ENCODE measurements around the gene AFF3. TPM values are rescaled to one million over a fixed set of nuclear protein-coding genes. Genes with fewer than 3 reads are reported as not detected.

Gene AFF3
- total RNA-seq, 2 experiments from 2014 or later = 2.6 to 2.9 TPM

DNA sequence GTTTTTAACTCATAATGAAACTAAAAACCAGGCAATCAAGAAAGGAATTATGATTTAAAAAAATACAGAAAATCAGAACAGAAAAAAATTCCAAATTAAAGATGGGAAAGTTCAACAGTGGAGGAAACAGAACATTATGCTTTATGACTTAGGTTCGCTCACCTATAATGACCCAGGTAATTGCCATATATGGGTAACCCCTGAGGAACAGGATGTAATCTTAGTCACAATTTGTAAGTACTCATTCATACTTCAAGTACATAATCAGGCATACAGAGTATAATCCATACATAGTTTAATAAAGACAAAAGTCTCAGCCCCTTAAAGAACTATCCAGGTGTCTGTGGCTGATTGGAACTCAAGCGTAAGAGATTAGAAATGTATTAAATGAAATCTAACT is 159.6 kb downstream of the AFF3 start:
- Mint-ChIP-seq H3K9me3 (no peaks in the 10 kb centered on the region), H3K36me3 (no peaks in the 10 kb centered on the region), H3K4me1 (no peaks in the 10 kb centered on the region), H3K4me3 (no peak overlapping the region), H3K27ac (no peak overlapping the region), H3K27me3 (no peaks in the 10 kb centered on the region)
- DNase-seq = no peak

DNA sequence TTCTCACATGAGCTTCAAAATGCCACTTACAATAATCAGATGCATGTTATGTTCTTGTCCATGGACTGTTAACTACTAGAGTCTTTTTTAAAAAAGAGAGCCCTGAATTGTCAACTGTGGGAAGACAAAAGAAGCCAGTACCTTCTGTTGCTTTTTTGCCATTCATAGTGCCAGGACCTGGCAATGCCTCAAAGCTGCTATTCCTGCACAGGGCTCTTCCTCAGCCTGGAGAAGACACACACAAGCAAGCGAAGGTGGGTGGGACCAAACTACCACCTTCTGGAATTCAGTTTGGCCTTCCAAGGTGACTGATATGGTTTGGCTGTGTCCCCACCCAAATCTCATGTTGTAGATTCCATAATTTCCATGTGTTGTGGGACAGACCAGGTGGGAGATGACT is 160.6 kb downstream of the AFF3 start:
- DNase-seq = no peak
- no peaks in the 10 kb centered on the region for H3K4me1 Mint-ChIP-seq
- no peak overlapping the region for H3K4me3 Mint-ChIP-seq
- H3K9me3 Mint-ChIP-seq = no peaks in the 10 kb centered on the region
- H3K27me3 Mint-ChIP-seq = no peaks in the 10 kb centered on the region
- H3K27ac Mint-ChIP-seq = no peak overlapping the region
- H3K36me3 Mint-ChIP-seq = no peaks in the 10 kb centered on the region

DNA sequence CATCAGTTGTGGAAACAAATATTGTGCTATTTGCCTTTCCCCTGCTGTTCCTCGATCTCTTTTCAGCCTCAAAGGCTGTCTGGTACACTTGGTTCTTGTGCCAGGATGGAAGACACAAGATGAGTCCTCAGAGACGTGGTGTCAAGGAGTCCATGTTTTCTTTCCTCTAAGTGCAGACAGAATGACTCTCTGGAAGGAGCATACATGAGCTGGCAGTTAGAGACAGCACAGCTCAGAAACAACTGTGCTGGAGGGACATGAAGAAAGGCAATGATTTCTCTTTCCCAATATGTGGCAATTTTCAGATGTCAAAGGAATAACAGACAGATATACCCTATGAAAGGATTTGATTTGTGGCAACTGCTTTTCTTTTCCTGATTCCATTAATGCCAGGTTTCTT is 162.2 kb downstream of the AFF3 start:
- Mint-ChIP-seq H3K27me3 (no peaks in the 10 kb centered on the region), H3K36me3 (no peaks in the 10 kb centered on the region)
- DNase-seq = no peak

GRCh38 chr2:99977966-99978365 is 164.4 kb downstream of the AFF3 start:
- H3K27me3 Mint-ChIP-seq = no peaks in the 10 kb centered on the region
- no peak overlapping the region for H3K4me3 Mint-ChIP-seq
- H3K9me3 Mint-ChIP-seq = no peaks in the 10 kb centered on the region
- no peak for DNase-seq
- H3K4me1 Mint-ChIP-seq = no peaks in the 10 kb centered on the region
- no peaks in the 10 kb centered on the region for H3K36me3 Mint-ChIP-seq
- no peak overlapping the region for H3K27ac Mint-ChIP-seq

More for the DNA sequence above, 162.2 kb downstream of the AFF3 start:
- no peak overlapping the region for H3K4me3 Mint-ChIP-seq
- no peak overlapping the region for H3K27ac Mint-ChIP-seq
- H3K9me3 Mint-ChIP-seq = no peaks in the 10 kb centered on the region
- no peaks in the 10 kb centered on the region for H3K4me1 Mint-ChIP-seq

DNA sequence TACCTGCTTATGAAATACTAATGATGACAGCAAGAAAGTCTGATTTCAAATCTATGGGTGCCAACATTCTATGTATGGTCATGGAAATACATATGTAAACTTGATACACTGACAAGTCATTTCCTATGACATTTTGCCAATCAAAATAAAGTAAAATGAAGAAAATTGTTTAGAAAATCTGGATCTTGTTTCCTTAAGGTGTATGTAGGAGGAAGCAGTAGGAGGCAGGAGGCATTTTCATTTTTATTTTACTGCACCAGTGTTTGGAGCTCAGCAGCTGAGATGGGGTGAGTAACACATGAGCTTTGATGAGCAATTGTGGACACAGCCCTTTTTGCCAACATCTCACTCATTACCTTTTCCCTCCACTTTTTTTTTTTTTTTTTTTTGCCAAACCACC is 167.0 kb downstream of the AFF3 start:
- H3K27ac Mint-ChIP-seq = no peak overlapping the region
- no peaks in the 10 kb centered on the region for H3K27me3 Mint-ChIP-seq
- H3K9me3 Mint-ChIP-seq = no peaks in the 10 kb centered on the region
- no peak overlapping the region for H3K4me3 Mint-ChIP-seq
- H3K4me1 Mint-ChIP-seq = no peaks in the 10 kb centered on the region
- DNase-seq = no peak
- H3K36me3 Mint-ChIP-seq = no peaks in the 10 kb centered on the region

GRCh38 chr2:99974682-99975375 is 167.6 kb downstream of the AFF3 start:
- Mint-ChIP-seq H3K36me3 (no peaks in the 10 kb centered on the region), H3K4me3 (no peak overlapping the region), H3K9me3 (no peaks in the 10 kb centered on the region), H3K27me3 (no peaks in the 10 kb centered on the region), H3K27ac (no peak overlapping the region), H3K4me1 (peaks cover 3% of the 10 kb centered on the region)
- DNase-seq = no peak

GRCh38 chr2:99974275-99974674 is 168.1 kb downstream of the AFF3 start:
- Mint-ChIP-seq H3K4me3 (no peak overlapping the region), H3K36me3 (no peaks in the 10 kb centered on the region), H3K4me1 (peaks cover 4% of the 10 kb centered on the region), H3K27me3 (no peaks in the 10 kb centered on the region), H3K9me3 (no peaks in the 10 kb centered on the region), H3K27ac (no peak overlapping the region)
- no peak for DNase-seq

DNA sequence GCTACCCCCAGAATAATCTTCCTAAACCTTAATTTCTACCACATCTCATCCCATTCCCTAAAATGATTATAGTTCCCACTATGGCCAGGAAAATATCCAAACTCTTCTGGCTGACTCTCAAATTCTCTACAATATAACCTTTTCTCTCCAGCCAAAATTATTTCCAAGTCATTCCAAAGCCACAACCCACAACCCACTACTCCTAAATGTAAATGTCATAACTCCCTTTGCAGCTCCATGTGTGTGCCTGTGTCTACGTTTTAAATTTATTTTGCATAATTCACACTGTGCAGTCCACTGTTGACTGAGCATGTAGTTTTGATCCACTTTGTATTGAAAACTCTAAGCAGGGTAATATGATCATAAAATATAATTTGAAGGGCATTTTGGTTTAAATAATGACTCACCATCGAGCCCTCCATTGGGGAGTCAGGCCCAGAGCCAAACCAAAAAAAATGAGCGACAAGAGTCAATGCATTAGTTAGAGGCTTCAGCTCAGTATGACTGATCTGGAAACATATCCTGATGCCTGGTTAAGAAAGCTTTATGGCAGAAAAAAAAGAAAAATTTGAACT is 171.0 kb downstream of the AFF3 start:
- H3K36me3 Mint-ChIP-seq = no peaks in the 10 kb centered on the region
- no peaks in the 10 kb centered on the region for H3K9me3 Mint-ChIP-seq
- no peak for DNase-seq
- H3K27ac Mint-ChIP-seq = no peak overlapping the region
- H3K4me3 Mint-ChIP-seq = no peak overlapping the region
- peaks cover 4% of the 10 kb centered on the region for H3K4me1 Mint-ChIP-seq
- no peaks in the 10 kb centered on the region for H3K27me3 Mint-ChIP-seq

- H3K4me1 Mint-ChIP-seq = peaks cover 4% of the 10 kb centered on the region
- no peaks in the 10 kb centered on the region for H3K36me3 Mint-ChIP-seq
- H3K9me3 Mint-ChIP-seq = no peaks in the 10 kb centered on the region
- no peak overlapping the region for H3K4me3 Mint-ChIP-seq
- no peak overlapping the region for H3K27ac Mint-ChIP-seq
- DNase-seq = no peak
- no peaks in the 10 kb centered on the region for H3K27me3 Mint-ChIP-seq
Measured at GRCh38 chr2:99970292-99970868, 172.0 kb downstream of the AFF3 start.

DNA sequence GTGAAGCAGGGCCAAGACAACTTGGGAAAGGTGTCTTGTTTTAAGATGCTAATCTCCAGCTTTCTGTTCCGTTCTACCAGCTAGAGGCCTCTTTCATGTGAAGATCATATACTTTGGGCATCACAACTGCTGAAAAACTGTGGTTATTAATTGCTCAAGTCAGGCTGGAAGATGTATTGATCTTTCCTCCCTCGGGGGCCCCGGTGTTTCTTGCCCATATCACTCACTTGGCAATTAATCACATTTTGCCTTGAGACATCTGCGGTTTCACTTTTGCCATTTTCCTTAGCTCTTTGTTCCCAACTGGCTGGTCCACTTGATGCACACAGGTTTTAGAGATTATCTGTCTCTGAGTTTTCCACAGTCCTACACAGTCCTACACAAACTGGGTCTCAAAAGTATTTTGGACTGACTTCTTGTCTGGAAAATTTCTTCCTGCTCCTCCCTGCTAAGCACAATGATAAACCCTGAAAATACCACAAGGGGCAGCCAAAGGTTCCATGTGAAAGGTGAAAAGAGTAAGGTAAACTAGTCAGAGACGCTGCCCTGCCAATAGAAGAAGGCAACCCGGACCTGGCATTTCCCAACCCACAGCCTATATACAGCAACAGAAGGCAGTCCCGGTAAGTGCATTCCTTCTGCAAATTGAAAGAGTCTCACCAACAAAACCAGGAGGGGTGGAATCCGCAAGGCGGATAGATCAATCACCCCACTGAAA is 181.0 kb downstream of the AFF3 start:
- Mint-ChIP-seq H3K4me3 (no peak overlapping the region), H3K27me3 (no peaks in the 10 kb centered on the region), H3K4me1 (no peaks in the 10 kb centered on the region), H3K9me3 (no peaks in the 10 kb centered on the region), H3K36me3 (no peaks in the 10 kb centered on the region), H3K27ac (no peak overlapping the region)
- no peak for DNase-seq

DNA sequence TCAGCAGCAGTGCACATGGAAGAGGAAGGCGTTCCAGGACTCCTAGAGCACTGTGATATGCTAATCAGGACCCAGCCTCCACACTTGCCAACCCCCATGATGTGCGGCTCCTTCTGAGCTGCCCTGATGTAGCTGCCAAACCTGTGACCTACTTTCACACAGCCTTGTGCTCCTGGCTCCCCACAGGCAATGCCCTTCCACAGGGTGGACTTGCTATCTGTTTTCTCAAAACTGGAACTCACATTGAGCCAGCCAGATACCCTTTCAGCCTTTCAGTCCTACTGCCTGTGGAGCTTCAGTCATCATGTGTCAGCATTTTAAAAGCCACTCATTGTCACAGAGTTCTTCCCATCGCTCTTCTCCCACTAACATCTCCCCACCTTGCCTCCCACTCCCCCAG is 181.6 kb downstream of the AFF3 start:
- Mint-ChIP-seq H3K27me3 (no peaks in the 10 kb centered on the region), H3K4me1 (no peaks in the 10 kb centered on the region), H3K27ac (no peak overlapping the region), H3K9me3 (peaks cover 1% of the 10 kb centered on the region), H3K36me3 (no peaks in the 10 kb centered on the region), H3K4me3 (no peak overlapping the region)
- no peak for DNase-seq

DNA sequence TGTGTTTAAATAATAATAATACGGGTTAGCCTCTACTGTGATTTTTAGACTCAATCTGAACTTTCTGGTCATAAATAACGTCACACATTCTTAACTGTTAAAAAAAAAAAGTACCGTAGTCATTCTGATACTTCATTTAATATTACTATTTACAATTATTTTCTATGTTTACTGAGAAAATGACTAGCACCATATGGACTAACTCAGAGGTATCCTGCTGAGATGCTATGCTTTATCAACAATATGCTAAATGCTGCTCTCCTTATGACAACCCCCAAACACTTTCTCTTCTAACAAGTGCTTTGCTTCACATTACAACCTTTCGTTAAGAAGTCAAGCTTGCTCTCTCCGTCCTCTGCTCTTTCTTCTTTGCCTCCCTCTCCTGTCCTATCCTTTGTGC is 182.1 kb downstream of the AFF3 start:
- Mint-ChIP-seq H3K27me3 (no peaks in the 10 kb centered on the region), H3K9me3 (peaks cover 1% of the 10 kb centered on the region), H3K27ac (no peak overlapping the region), H3K4me1 (no peaks in the 10 kb centered on the region), H3K4me3 (no peak overlapping the region), H3K36me3 (no peaks in the 10 kb centered on the region)
- DNase-seq = no peak

DNA sequence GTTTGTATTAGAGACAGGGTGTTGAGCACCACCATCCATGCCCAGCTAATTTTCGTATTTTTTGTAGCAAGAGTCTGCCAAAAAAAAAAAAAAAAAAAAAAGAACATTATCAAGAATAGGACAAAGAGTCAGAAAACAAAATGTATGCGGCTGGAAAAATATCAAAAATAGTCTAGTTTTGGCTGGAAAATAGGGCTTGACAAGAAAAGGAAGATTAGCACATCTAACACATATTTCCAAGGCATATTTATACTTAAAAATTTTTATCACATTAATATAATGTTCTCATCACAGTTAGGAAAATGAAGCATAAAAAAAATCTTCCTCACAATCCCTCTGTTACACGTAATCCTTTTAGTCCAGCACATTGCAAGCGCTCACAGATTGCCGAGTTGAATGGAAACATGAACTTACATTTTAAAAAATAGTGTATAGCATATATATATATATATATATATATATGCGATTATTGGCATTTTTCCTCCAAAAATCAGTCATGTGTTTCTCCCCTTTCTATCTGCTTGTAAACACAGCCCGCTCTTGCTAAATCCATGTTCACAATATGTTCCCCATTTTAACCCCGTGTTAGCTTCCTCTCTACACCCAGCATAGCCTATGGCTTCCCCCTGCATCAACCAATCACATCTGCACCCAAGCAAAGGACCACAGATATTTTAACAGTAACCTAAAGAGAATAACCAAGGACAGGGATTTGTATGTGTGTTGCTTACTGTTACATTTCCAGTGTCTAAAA is 183.0 kb downstream of the AFF3 start:
- Mint-ChIP-seq H3K36me3 (no peaks in the 10 kb centered on the region), H3K4me1 (no peaks in the 10 kb centered on the region), H3K27me3 (no peaks in the 10 kb centered on the region), H3K9me3 (peaks cover 1% of the 10 kb centered on the region), H3K27ac (no peak overlapping the region), H3K4me3 (no peak overlapping the region)
- no peak for DNase-seq

GRCh38 chr2:99957332-99958133 is 184.9 kb downstream of the AFF3 start:
- Mint-ChIP-seq H3K27me3 (no peaks in the 10 kb centered on the region), H3K27ac (no peak overlapping the region), H3K4me3 (no peak overlapping the region), H3K9me3 (peaks cover 1% of the 10 kb centered on the region), H3K36me3 (no peaks in the 10 kb centered on the region), H3K4me1 (no peaks in the 10 kb centered on the region)
- no peak for DNase-seq

All from activated naive CD8-positive, alpha-beta T cell treated with anti-CD3 and anti-CD28 coated beads for 36 hours (primary cell).